ENCODE results near the gene ELMO1. TPM values are rescaled to one million over a fixed set of nuclear protein-coding genes. Genes with fewer than 3 reads are reported as not detected.

The ELMO1 gene
- total and polyA plus RNA-seq, 8 donors: 3.0 to 20.6 (median 6.6) TPM

DNA sequence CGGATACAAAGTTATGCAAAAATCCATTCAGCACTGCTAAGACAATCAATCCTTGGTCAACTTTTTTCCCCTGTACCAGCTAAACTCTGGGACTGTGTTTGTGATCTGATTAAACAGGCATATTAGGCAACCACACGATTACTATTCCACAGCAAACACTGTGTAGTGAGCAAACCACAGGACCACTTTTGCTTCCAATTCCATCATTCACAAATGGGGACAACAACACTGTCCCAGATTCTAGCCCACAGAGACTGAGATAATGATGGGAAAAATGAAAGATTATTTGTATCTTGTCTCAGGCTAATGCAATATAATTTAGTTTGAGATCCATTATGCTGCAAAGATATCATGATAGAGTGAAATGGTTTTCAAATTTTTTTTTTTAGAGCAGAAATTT, 560.7 kb downstream of the ELMO1 start:
- FAIRE-seq (no peak), DNase-seq (no peak), ATAC-seq (peak in 2 of 4 donors; percentile 36 to 44)
- no peak overlapping the region for H3K27ac ChIP-seq
- no peak overlapping the region for H3K4me3 ChIP-seq
- no peaks in the 10 kb centered on the region for H3K27me3 ChIP-seq
- no peaks in the 10 kb centered on the region for H3K9me3 ChIP-seq
- 28 to 37% methylated on average over 2 of the region's 2 CpGs for WGBS, 2 donors
- no peaks in the 10 kb centered on the region for H3K36me3 ChIP-seq
- no peaks in the 10 kb centered on the region for H3K4me1 ChIP-seq
- intact Hi-C loops (cut with DNase I): no loop called here
- TF ChIP-seq, protein P1, sequence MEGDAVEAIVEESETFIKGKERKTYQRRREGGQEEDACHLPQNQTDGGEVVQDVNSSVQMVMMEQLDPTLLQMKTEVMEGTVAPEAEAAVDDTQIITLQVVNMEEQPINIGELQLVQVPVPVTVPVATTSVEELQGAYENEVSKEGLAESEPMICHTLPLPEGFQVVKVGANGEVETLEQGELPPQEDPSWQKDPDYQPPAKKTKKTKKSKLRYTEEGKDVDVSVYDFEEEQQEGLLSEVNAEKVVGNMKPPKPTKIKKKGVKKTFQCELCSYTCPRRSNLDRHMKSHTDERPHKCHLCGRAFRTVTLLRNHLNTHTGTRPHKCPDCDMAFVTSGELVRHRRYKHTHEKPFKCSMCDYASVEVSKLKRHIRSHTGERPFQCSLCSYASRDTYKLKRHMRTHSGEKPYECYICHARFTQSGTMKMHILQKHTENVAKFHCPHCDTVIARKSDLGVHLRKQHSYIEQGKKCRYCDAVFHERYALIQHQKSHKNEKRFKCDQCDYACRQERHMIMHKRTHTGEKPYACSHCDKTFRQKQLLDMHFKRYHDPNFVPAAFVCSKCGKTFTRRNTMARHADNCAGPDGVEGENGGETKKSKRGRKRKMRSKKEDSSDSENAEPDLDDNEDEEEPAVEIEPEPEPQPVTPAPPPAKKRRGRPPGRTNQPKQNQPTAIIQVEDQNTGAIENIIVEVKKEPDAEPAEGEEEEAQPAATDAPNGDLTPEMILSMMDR (IDR thresholded peaks at IDR 0.05): no peak

DNA sequence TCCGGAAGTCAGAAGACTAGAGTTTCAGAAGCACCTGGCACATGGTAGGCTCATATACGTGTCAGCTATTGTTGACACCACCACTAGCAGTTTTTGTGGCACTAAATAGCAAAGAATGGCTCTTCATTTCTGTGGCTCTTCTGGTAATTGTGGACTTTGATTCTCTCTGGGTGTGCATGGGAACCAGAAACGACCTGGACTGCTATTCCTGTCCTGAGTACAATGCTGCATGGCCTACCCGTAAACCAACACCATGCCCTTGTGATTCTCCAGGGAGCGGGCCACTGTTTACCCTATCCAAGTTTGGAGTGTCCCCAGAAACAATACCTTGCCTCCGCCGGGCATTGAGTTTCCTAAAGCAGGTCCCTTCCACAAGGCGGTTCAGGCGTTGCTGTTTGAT, 561.4 kb downstream of the ELMO1 start:
- Histone ChIP-seq H3K27ac (no peak overlapping the region), H3K9me3 (no peaks in the 10 kb centered on the region), H3K36me3 (no peaks in the 10 kb centered on the region), H3K4me3 (no peak overlapping the region), H3K4me1 (no peaks in the 10 kb centered on the region), H3K27me3 (no peaks in the 10 kb centered on the region)
- ATAC-seq (peak in 1 of 4 donors; percentile 25), DNase-seq (no peak), FAIRE-seq (no peak)
- intact Hi-C loops (cut with DNase I): no loop called here
- TF ChIP-seq, protein P1 (IDR thresholded peaks at IDR 0.05): no peak
- WGBS, 2 donors: 85 to 88% methylated on average over 9 of the region's 9 CpGs

DNA sequence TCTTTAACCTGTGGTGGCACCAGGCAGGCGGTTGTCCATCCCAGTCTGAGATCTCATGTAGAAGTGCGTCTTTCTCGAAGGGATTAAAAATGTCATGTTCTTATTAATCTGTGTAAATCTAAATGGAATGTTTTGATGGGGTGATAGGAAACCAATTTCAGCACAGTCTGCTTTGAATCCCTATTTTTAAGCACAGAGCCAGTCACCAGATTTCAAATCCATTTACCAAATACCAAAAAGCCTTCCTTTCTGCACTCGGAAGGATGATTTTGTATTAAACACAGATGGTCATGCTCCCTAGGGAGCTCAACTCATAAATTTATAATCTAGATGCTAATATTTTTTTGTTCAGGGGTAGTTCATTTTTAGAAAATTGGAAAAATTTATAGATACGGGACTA, 563.8 kb downstream of the ELMO1 start:
- FAIRE-seq (no peak), DNase-seq (no peak), ATAC-seq (no peak)
- Histone ChIP-seq H3K4me1 (no peaks in the 10 kb centered on the region), H3K36me3 (no peaks in the 10 kb centered on the region), H3K4me3 (no peak overlapping the region), H3K27me3 (no peaks in the 10 kb centered on the region), H3K9me3 (no peaks in the 10 kb centered on the region), H3K27ac (no peak overlapping the region)
- intact Hi-C loops (cut with DNase I): no loop called here
- 91 to 94% methylated on average over 5 of the region's 5 CpGs for WGBS, 2 donors
- TF ChIP-seq, protein P1 (IDR thresholded peaks at IDR 0.05): no peak

DNA sequence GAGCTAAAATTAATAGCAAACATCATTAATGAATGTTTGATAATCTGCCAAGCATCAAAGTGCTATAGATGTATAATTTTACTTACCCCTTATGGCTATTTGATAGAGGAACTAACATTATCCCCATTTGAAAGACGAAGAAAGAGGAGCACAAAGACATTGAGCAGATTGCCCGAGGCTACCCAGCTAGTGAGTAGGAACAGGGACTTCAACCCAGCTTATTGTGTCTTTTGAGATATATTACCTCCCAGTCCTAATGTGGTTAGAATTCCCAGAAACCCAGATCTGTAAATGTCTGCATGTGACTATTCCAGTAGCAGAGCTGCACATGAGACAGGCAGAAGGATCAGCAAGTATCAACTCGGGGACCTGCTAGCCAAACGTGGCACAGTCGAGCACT, 564.3 kb downstream of the ELMO1 start:
- Histone ChIP-seq H3K4me1 (no peaks in the 10 kb centered on the region), H3K9me3 (no peaks in the 10 kb centered on the region), H3K36me3 (no peaks in the 10 kb centered on the region), H3K27ac (no peak overlapping the region), H3K4me3 (no peak overlapping the region), H3K27me3 (no peaks in the 10 kb centered on the region)
- TF ChIP-seq, protein P1 (IDR thresholded peaks at IDR 0.05): no peak
- DNase-seq (no peak), FAIRE-seq (no peak), ATAC-seq (no peak)
- intact Hi-C loops (cut with DNase I): no loop called here
- 87 to 90% methylated on average over 5 of the region's 5 CpGs for WGBS, 2 donors

DNA sequence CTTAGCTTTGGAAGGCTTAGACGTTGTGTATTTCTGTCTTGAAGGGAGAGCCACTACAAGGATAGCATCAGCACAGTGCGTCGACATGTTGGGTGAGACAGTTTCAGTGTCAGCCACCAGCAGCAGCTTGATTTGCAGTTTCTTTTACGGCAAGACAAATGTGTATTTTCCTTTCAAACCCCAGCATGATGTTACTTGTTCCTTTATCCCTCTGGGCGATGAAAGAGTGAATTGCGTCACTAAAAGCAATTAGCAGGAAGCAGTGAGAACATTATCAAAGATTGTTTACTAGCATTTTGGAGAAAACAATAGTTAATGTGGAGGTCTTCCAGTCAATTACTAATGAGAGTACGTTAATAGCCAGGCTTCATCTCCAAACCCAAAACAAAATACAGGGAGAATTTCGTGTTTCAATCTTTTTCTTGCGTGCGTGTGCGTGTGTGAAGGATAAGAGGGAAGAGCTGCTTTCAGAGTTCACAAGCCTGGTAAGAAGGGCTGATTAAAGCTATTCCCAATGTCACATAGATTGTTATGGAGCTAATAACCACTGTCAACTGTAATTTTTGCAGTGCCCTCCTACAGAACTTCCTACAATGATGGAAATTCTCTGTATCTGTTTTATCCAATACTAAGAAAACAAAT, 567.3 kb downstream of the ELMO1 start:
- ATAC-seq: peak in 1 of 4 donors; percentile 52
- DNase-seq: no peak
- TF ChIP-seq, protein P1 (IDR thresholded peaks at IDR 0.05): no peak
- intact Hi-C loops (cut with DNase I): no loop called here
- 92 to 94% methylated on average over 11 of the region's 11 CpGs for WGBS, 2 donors
- H3K4me1 ChIP-seq: peaks cover 0 to 8% (median 0%) of the 10 kb centered on the region in 3 donors
- no peaks in the 10 kb centered on the region for H3K36me3 ChIP-seq
- H3K27ac ChIP-seq: no peak overlapping the region
- no peaks in the 10 kb centered on the region for H3K27me3 ChIP-seq
- no peak overlapping the region for H3K4me3 ChIP-seq
- FAIRE-seq: no peak
- no peaks in the 10 kb centered on the region for H3K9me3 ChIP-seq

Data from pancreas (tissue), 10 donors.